HG03521 (cell line): ENCODE data around the gene FAM24B.

Experiments used
- ATAC-seq: cut with Tn5 transposase; IDR thresholded peaks from one replicate; pipeline ENCODE4 v1.9.1; 2021; ENCODE audit warnings: mild to moderate bottlenecking, moderate library complexity; ENCODE audit not compliant: unreplicated experiment

The FAM24B gene

GRCh38 chr10:122828716-122829255, 50.6 kb downstream of the FAM24B start:
- no peak for ATAC-seq

DNA sequence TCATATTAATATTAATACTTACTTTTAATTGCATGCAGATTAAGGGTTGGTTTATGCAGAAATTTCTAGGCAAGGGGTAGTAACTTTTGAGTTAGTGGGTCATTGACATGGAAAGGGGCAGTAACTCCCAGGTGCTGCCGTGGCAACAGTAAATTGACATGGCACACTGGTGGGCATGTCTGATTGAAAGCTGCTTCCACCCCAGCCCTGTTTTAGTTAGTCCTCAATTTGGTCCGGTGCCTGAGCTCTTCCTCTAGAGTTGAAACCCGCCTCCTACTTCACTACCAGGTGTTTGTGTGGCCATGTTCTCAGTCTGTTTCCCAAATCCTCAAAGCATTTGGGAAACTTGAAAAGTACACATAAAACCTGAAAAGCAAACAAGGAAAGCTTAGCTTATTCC, 52.1 kb downstream of the FAM24B start:
- no peak for ATAC-seq

DNA sequence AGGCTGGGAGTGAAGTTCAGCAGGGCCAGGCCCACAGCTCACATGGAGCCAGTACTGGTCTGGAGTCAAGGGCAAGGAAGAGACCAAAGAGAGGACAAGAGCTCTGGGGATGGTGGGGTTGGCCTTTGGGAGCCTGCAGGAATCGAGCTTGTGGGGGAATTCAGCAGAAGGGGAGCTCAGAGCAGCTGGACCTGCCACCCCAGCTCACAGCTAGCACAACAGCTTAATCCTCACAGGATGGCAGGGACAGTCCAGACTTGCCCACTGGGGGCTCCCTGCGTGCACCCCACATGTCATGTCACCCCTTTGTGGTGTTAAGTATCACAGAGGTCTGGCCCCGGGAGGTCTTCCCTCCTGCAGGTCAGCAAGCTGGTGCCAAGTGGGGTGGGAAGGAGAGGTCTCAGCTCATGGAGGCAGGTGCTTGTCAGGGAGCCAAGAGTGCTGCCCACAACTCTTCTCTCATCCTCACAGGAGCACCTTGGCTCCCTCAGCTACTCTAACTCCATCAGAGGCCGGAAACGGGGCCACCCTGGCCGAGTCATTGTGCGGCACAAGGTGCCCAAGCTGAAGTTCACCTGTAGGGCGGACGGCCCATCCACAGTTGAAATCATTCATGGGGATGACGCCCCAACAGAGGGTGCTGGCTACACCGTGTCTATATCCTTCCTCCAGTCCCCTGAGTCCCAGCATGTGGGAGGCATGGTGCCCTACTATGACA, 56.2 kb downstream of the FAM24B start:
- ATAC-seq: no peak

DNA sequence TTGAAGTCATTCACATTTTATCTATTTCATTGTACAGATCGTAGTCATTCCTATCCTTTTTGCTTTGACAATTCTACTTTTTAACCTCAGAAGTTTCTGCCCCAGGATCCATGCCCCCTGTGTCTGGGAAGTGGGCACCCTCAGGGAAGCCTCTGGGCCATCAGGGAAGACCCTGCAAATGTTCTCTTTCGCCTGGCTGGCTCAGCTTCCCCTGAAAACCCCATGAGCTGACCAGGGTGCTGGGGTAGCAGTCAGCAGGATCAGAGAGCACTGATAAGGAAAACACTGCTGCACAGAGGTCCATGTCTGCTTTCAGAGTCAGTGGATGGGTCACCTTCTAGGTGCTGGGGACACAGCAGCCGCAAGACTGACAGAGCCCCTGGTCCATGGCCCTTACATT, 57.6 kb downstream of the FAM24B start:
- ATAC-seq: no peak

DNA sequence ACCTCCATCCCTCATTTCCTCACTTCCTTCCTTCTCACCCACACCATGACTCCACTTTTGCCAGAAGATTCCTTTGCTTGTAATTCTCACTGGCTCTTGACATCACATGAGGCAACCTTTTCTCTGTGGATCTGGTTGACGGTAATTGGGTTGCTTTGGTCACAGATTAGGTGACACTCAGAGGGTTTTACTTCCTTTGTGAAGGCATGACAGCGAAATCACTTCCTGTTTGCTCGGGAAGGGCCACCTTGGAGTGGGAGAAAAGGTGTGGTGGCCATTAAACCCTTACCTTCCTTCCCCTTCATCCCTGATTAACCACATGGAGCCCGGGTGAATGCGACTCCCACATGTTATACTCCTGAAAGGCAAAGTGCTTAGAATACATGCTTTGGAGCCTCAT, 63.9 kb downstream of the FAM24B start:
- ATAC-seq: no peak

DNA sequence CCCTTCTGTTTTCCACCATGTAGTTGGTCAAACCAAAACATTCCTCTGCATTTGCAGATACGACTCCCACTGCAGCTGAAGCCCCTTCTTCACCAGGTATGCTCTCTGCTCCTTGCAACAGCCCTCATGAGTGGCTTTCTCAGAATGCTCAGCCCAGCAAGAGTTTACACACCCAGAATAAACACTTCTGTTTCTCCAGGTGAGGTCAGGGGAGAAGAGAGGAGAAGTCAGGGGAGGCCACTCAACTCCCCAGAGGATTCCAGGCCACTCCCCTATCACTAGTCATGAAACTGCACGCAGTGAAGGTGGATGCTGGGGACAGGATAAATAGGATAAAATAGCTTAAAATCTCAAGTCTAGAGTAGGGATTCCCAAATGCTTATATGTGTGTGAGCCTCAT, 64.9 kb downstream of the FAM24B start:
- no peak for ATAC-seq

DNA sequence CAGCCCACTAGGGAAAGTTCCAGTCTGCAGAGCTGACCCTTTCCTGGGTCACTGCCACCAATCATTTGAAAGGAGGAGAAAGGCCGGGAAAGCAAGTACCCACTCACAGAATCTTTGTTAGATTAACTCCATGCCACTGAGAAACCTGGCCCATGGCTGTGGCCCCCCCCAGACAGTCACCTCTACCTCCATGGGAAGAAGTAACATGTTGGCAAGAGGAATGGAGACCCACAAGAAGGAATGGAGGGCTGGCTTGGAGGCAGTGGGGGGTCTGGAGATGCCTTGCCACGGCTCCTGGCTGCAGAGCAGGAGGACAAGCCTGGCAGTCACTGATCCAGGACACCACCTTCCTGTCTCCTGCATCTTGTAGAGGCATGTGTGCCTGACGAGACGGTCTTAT, 66.6 kb downstream of the FAM24B start:
- no peak for ATAC-seq

GRCh38 chr10:122802282-122802681, 77.1 kb downstream of the FAM24B start:
- ATAC-seq: no peak
